Measurements from ENCODE around the gene DOK5.

DNA sequence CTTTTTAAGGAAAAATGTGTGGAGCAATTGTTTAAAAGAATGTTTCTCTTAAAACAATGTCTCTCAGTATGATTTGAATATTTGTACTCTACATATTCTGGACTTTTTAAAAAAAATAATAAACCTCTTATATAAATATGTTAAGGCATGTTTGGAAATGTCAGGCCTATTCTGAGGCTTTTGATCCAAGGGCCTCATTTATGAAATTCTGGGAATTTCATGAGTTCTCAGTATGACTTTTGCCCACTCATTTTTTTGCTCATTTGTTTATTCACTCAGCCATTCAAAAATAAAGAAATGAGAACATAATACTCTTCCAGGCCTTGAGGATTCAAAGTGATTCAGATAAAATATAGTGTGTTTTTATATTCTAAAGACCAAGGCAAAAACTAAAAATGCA lies 60.4 kb downstream of the DOK5 start:
- TF ChIP-seq, protein P1, sequence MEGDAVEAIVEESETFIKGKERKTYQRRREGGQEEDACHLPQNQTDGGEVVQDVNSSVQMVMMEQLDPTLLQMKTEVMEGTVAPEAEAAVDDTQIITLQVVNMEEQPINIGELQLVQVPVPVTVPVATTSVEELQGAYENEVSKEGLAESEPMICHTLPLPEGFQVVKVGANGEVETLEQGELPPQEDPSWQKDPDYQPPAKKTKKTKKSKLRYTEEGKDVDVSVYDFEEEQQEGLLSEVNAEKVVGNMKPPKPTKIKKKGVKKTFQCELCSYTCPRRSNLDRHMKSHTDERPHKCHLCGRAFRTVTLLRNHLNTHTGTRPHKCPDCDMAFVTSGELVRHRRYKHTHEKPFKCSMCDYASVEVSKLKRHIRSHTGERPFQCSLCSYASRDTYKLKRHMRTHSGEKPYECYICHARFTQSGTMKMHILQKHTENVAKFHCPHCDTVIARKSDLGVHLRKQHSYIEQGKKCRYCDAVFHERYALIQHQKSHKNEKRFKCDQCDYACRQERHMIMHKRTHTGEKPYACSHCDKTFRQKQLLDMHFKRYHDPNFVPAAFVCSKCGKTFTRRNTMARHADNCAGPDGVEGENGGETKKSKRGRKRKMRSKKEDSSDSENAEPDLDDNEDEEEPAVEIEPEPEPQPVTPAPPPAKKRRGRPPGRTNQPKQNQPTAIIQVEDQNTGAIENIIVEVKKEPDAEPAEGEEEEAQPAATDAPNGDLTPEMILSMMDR (IDR thresholded peaks at IDR 0.05) = no peak
- TF ChIP-seq POLR2AphosphoS5 (IDR thresholded peaks at IDR 0.05) = no peak
